ENCODE measurements around the gene CFAP20.

- no peak for TF ChIP-seq CTCF (IDR thresholded peaks at IDR 0.05)
- TF ChIP-seq POLR2A (IDR thresholded peaks at IDR 0.05), result no peak
These were observed 35.2 kb downstream of the CFAP20 start for GRCh38 chr16:58094026-58094425.
